Stimulated activated CD8-positive, alpha-beta memory T cell treated with anti-CD3 and anti-CD28 coated beads, Interleukin-4, amount 100 ng/mL, for 1 hour (primary cell): ENCODE measurements around the gene JARID2.

Source experiments
- DNase-seq, 2 donors: peaks; one replicate each; pipeline ENCODE4 v3.0.0-alpha.2; 2020; ENCODE audit warnings: low read depth in 2 of 2, low spot score in 1 of 2

JARID2 gene

GRCh38 chr6:15246666-15247499 lies 1.0 kb downstream of the JARID2 start:
- no peak for DNase-seq

- DNase-seq: peak; percentile 19 to 43
These were observed 1.9 kb downstream of the JARID2 start for GRCh38 chr6:15247500-15248450.

GRCh38 chr6:15248451-15249370 lies 2.8 kb downstream of the JARID2 start:
- peak; percentile 94 for DNase-seq

GRCh38 chr6:15249371-15250019 lies 3.6 kb downstream of the JARID2 start:
- no peak for DNase-seq

- no peak for DNase-seq
These were observed 4.6 kb downstream of the JARID2 start for GRCh38 chr6:15250187-15251168.

GRCh38 chr6:15252195-15252594 lies 6.3 kb downstream of the JARID2 start:
- DNase-seq: no peak

GRCh38 chr6:15253203-15254022 lies 7.5 kb downstream of the JARID2 start:
- no peak for DNase-seq

- DNase-seq: no peak
These were observed 8.5 kb downstream of the JARID2 start for GRCh38 chr6:15254070-15254975.

GRCh38 chr6:15255481-15255880 lies 9.6 kb downstream of the JARID2 start:
- no peak for DNase-seq

GRCh38 chr6:15255909-15256395 lies 10.1 kb downstream of the JARID2 start:
- no peak for DNase-seq

GRCh38 chr6:15256538-15257271 lies 10.8 kb downstream of the JARID2 start:
- no peak for DNase-seq

GRCh38 chr6:15257357-15258132 lies 11.7 kb downstream of the JARID2 start:
- no peak for DNase-seq

GRCh38 chr6:15259766-15260098 lies 13.9 kb downstream of the JARID2 start:
- no peak for DNase-seq

- no peak for DNase-seq
These were observed 14.4 kb downstream of the JARID2 start for GRCh38 chr6:15260099-15260821.

GRCh38 chr6:15263780-15264374 lies 18.0 kb downstream of the JARID2 start:
- no peak for DNase-seq
